ENCODE measurements around the gene MAP1S.

Gene MAP1S

GRCh38 chr19:17733127-17733526, 13.8 kb downstream of the MAP1S start:
- no peak overlapping the region for H3K4me3 ChIP-seq (replicated peaks; ENCODE audit: low read depth, low read length)
- no peak for DNase-seq (ENCODE audit: extremely low read depth, low read depth)
- TF ChIP-seq CTCF (IDR thresholded peaks at IDR 0.05; ENCODE audit: low read depth, low read length, missing control alignments): no peak

GRCh38 chr19:17734146-17734545, 14.9 kb downstream of the MAP1S start:
- H3K4me3 ChIP-seq (replicated peaks; ENCODE audit: low read depth, low read length): no peak overlapping the region
- DNase-seq (ENCODE audit: extremely low read depth, low read depth): no peak
- TF ChIP-seq CTCF (IDR thresholded peaks at IDR 0.05; ENCODE audit: low read depth, low read length, missing control alignments): no peak

DNA sequence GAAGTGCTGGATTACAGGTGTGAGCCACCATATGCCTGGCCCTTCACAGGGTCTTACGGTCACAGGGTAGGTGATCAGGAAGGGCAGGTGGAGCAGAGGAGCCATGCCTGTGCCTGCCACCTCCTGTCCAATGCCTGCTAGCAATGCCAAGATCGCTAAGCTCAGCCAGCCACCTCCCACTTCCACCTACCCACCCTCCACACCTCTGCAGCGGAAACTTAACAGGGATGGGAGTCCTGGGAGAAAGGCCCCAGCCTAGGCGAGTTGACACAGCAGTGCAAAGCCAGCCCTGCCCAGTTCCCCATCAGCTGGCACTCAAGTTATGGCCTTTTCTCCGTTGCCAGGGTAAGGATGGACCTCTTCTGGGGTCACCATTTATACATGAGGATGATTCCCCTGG, 16.1 kb downstream of the MAP1S start:
- TF ChIP-seq CTCF (IDR thresholded peaks at IDR 0.05; ENCODE audit: low read depth, low read length, missing control alignments): no peak
- DNase-seq (ENCODE audit: extremely low read depth, low read depth): no peak
- H3K4me3 ChIP-seq (replicated peaks; ENCODE audit: low read depth, low read length): no peak overlapping the region

DNA sequence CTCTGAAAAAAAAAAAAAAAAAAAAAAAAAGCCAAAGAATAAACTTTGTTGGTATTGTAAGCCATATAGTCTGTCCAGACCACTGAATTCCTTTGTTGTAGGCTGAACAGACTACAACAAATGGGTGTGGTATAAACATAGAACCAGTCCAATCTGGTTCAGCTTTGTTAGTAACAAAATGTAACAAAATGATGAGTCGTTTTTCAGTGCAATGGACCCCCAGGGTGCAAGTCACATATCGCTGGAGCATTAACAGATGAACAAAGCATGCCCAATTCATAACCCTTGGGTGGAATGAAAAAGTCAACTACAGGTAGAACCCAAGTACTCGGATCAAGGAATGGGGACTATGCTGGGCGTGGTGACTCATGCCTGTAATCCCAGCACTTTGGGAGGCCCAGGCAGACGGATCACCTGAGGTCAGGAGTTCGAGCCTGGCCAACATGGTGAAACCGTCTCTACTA, 18.4 kb downstream of the MAP1S start:
- H3K4me3 ChIP-seq (replicated peaks; ENCODE audit: low read depth, low read length): no peak overlapping the region
- no peak for TF ChIP-seq CTCF (IDR thresholded peaks at IDR 0.05; ENCODE audit: low read depth, low read length, missing control alignments)
- DNase-seq (ENCODE audit: extremely low read depth, low read depth): no peak

GRCh38 chr19:17739121-17739875, 20.0 kb downstream of the MAP1S start:
- H3K4me3 ChIP-seq (replicated peaks; ENCODE audit: low read depth, low read length): no peak overlapping the region
- DNase-seq (ENCODE audit: extremely low read depth, low read depth): no peak
- no peak for TF ChIP-seq CTCF (IDR thresholded peaks at IDR 0.05; ENCODE audit: low read depth, low read length, missing control alignments)

DNA sequence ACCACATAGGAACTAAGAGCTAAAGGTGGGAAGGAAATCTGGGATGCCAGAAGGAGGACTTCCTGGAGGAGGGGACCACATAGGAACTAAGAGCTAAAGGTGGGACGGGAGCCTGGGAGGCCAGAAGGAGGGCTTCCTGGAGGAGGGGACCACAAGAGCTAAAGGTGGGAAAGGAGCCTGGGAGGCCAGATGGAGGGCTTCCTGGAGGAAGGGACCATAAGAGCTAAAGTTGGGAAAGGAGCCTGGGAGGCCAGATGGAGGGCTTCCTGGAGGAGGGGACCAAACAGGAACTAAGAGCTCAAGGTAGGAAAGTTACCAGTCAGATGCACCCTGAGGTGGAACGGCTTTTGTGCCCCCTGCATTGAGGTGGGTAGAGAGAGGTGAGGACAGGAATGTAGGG, 22.2 kb downstream of the MAP1S start:
- no peak overlapping the region for H3K4me3 ChIP-seq (replicated peaks; ENCODE audit: low read depth, low read length)
- no peak for TF ChIP-seq CTCF (IDR thresholded peaks at IDR 0.05; ENCODE audit: low read depth, low read length, missing control alignments)
- DNase-seq (ENCODE audit: extremely low read depth, low read depth): no peak

Measured in HFF-Myc (cell line).